ENCODE results near the gene APPL2. TPM values are rescaled to one million over a fixed set of nuclear protein-coding genes. Genes with fewer than 3 reads are reported as not detected.

APPL2 gene
- total RNA-seq, 4 donors from 2014 or later, result 12.8 to 24.3 (median 19.8) TPM

DNA sequence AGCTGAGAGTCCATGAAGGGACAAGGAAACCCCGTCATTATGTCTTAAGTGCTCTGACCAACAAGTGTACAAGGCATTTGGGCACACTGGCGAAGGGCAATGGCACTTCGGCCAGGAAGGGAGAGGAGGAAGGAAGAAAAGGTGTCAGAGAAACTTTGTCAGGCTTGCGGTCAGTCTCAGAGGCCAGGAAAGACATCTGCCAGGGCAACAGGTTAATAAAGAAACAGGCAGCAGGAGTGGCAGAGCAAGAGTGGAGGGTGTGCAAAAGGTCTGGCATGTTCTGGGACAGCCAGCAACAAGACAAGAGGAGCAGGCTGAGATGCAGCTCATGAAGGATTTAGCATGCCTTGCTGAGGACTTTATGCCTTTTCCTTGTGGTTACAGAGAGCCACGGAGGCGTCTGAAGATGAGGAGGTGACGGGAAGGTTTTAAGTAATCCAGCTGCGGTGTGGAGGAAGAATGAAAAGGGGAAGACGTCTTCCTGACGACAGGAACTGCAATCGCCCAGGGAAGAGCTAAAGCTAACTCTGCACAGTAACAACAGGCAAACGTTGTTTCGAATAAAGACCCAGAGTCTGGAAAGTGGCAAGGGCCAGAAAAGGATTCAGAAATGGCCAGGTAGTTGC is 13.1 kb downstream of the APPL2 start:
- peaks cover 0 to 25% of the 10 kb centered on the region in 2 donors for H3K36me3 ChIP-seq
- ATAC-seq, result no peak
- no peak for DNase-seq
- peaks cover 58 to 61% of the 10 kb centered on the region in 2 donors for H3K4me1 ChIP-seq
- intact Hi-C loops (cut with DNase I; ENCODE audit: low total_unique reads), result loop anchor here (10.0 kb wide), 1 partner anchor 1438 kb away; no protein-coding TSS in a partner anchor
- no peak overlapping the region for H3K4me3 ChIP-seq
- no peaks in the 10 kb centered on the region for H3K9me3 ChIP-seq
- TF ChIP-seq, protein P1, sequence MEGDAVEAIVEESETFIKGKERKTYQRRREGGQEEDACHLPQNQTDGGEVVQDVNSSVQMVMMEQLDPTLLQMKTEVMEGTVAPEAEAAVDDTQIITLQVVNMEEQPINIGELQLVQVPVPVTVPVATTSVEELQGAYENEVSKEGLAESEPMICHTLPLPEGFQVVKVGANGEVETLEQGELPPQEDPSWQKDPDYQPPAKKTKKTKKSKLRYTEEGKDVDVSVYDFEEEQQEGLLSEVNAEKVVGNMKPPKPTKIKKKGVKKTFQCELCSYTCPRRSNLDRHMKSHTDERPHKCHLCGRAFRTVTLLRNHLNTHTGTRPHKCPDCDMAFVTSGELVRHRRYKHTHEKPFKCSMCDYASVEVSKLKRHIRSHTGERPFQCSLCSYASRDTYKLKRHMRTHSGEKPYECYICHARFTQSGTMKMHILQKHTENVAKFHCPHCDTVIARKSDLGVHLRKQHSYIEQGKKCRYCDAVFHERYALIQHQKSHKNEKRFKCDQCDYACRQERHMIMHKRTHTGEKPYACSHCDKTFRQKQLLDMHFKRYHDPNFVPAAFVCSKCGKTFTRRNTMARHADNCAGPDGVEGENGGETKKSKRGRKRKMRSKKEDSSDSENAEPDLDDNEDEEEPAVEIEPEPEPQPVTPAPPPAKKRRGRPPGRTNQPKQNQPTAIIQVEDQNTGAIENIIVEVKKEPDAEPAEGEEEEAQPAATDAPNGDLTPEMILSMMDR (IDR thresholded peaks at IDR 0.05 in 4 of 5, conservative IDR thresholded peaks at IDR 0.05 in 1 of 5), result no peak
- TF ChIP-seq POLR2A (IDR thresholded peaks at IDR 0.05), result no peak
- in situ Hi-C loops (cut with MboI; ENCODE audit: low sequenced_read_pairs in 4 of 4), result no loop called here
- H3K27ac ChIP-seq, result peak overlapping the region in 2 of 4 donors; percentile 9
- H3K27me3 ChIP-seq, result no peaks in the 10 kb centered on the region

DNA sequence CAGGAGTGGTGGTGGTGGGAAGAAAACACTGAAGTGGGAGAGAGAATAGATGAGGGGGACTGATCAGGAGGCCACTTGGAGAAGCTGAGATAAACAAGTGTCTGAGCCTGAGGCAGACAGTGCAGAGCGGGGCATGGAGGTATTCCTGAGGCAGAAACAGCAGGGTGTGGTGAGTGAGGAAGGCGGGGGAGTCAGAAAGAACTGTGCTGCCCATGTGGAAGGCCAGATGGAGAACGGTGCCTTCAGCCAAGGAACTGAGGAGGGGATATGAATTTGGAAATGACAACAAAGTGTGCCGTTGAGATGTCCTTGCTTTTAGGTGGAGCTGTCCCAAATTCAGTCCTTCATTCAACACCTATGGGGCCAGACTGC is 13.7 kb downstream of the APPL2 start:
- in situ Hi-C loops (cut with MboI; ENCODE audit: low sequenced_read_pairs in 4 of 4), result no loop called here
- Histone ChIP-seq H3K36me3 (peaks cover 0 to 22% of the 10 kb centered on the region in 2 donors), H3K27me3 (no peaks in the 10 kb centered on the region), H3K4me1 (peaks cover 58 to 61% of the 10 kb centered on the region in 2 donors), H3K9me3 (no peaks in the 10 kb centered on the region), H3K27ac (no peak overlapping the region), H3K4me3 (no peak overlapping the region)
- ATAC-seq, result no peak
- intact Hi-C loops (cut with DNase I; ENCODE audit: low total_unique reads), result loop anchor here (10.0 kb wide), 1 partner anchor 1437 kb away; no protein-coding TSS in a partner anchor
- no peak for DNase-seq
- TF ChIP-seq POLR2A (IDR thresholded peaks at IDR 0.05), result no peak
- TF ChIP-seq, protein P1 (IDR thresholded peaks at IDR 0.05 in 4 of 5, conservative IDR thresholded peaks at IDR 0.05 in 1 of 5), result no peak

DNA sequence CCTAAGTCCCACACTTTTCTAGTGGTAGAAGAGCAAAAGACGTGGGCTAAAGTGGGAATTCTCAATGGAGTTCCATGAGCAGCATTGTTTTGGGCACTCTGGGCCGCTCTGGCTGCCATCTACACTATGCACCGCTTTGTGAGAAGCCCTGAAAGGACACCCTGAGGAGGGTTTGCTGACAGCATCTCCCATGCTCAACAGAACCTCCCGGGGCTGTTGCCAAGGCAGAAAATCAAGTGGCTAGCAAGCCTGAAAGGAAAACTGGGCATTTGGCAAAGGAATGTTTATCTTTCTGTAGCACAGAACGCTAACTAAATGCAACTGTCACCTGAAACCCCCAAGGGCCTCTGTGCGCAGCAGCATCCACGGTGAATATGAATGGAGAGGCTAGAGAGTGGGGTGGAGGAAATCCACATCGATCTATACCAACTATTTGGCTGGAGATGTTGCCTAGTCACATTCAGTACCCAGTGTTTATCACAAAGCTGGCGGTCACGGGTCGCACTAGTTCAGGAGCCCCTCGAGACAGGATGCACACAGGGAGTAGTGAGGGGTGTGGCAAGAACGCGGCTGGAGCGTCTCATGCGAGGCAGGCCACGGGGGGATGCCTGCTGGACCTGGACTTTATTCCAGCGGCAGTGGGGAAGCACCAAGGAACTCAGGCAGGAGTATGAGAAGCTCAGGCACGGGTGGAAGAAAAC is 14.2 kb downstream of the APPL2 start:
- no peak for DNase-seq
- no peak for ATAC-seq
- H3K4me3 ChIP-seq, result no peak overlapping the region
- intact Hi-C loops (cut with DNase I; ENCODE audit: low total_unique reads) (loop anchor here (10.0 kb wide), 1 partner anchor 1437 kb away; no protein-coding TSS in a partner anchor), in situ Hi-C loops (cut with MboI; ENCODE audit: low sequenced_read_pairs in 4 of 4) (no loop called here)
- H3K9me3 ChIP-seq, result no peaks in the 10 kb centered on the region
- peaks cover 57 to 60% of the 10 kb centered on the region in 2 donors for H3K4me1 ChIP-seq
- TF ChIP-seq, protein P1 (IDR thresholded peaks at IDR 0.05 in 4 of 5, conservative IDR thresholded peaks at IDR 0.05 in 1 of 5), result no peak
- TF ChIP-seq POLR2A (IDR thresholded peaks at IDR 0.05), result no peak
- H3K27ac ChIP-seq, result peak overlapping the region in 1 of 4 donors; percentile 71
- H3K27me3 ChIP-seq, result no peaks in the 10 kb centered on the region
- H3K36me3 ChIP-seq, result peaks cover 0 to 25% of the 10 kb centered on the region in 2 donors

GRCh38 chr12:105220929-105221290 is 15.1 kb downstream of the APPL2 start:
- peak; percentile 76 to 78 for ATAC-seq
- in situ Hi-C loops (cut with MboI; ENCODE audit: low sequenced_read_pairs in 4 of 4), result no loop called here
- Histone ChIP-seq H3K4me3 (no peak overlapping the region), H3K36me3 (peaks cover 0 to 34% of the 10 kb centered on the region in 2 donors), H3K27ac (peak overlapping the region in 2 of 4 donors; percentile 56 to 71), H3K27me3 (no peaks in the 10 kb centered on the region), H3K4me1 (peaks cover 49 to 52% of the 10 kb centered on the region in 2 donors), H3K9me3 (no peaks in the 10 kb centered on the region)
- intact Hi-C loops (cut with DNase I; ENCODE audit: low total_unique reads), result loop anchor here (10.0 kb wide), 1 partner anchor 1436 kb away; no protein-coding TSS in a partner anchor
- no peak for DNase-seq
- TF ChIP-seq, protein P1 (IDR thresholded peaks at IDR 0.05 in 4 of 5, conservative IDR thresholded peaks at IDR 0.05 in 1 of 5), result no peak
- TF ChIP-seq POLR2A (IDR thresholded peaks at IDR 0.05), result no peak
